GM10266 (cell line): ENCODE measurements around the gene TSPAN18.

ENCODE experiments used
- DNase-seq: peaks from one replicate; pipeline ENCODE4 v3.0.0; 2012; ENCODE audit errors: extremely low spot score
- TF ChIP-seq, protein P1 (sequence below): IDR thresholded peaks from 2 replicates; pipeline ENCODE4 v1.5.1; 2012; ENCODE audit warnings: mild to moderate bottlenecking, low read depth; ENCODE audit not compliant: control insufficient read depth, insufficient read depth; ENCODE audit errors: missing control alignments

TSPAN18 gene

DNA sequence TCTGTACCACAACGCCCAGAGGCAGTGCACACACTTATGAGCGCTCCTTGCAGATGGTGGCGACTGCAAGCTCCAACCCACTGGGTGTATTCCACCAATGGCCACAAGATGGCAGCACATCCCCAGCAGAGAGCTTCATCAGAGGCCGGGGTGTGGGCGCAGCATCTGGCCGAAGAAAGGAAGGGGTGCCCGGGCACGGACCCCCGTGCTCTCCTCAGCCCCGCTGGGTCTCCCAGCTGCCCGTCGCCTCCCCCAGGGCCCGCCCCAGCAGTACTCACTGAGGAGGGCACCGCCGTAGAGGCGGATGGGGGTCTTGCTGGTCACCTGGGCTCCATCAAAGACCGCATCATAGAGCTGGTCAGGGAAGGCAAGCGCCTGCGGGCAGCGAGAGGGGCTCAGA, 209.8 kb downstream of the TSPAN18 start:
- TF ChIP-seq, protein P1, sequence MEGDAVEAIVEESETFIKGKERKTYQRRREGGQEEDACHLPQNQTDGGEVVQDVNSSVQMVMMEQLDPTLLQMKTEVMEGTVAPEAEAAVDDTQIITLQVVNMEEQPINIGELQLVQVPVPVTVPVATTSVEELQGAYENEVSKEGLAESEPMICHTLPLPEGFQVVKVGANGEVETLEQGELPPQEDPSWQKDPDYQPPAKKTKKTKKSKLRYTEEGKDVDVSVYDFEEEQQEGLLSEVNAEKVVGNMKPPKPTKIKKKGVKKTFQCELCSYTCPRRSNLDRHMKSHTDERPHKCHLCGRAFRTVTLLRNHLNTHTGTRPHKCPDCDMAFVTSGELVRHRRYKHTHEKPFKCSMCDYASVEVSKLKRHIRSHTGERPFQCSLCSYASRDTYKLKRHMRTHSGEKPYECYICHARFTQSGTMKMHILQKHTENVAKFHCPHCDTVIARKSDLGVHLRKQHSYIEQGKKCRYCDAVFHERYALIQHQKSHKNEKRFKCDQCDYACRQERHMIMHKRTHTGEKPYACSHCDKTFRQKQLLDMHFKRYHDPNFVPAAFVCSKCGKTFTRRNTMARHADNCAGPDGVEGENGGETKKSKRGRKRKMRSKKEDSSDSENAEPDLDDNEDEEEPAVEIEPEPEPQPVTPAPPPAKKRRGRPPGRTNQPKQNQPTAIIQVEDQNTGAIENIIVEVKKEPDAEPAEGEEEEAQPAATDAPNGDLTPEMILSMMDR, result peak; percentile 91
- DNase-seq, result peak; percentile 80

DNA sequence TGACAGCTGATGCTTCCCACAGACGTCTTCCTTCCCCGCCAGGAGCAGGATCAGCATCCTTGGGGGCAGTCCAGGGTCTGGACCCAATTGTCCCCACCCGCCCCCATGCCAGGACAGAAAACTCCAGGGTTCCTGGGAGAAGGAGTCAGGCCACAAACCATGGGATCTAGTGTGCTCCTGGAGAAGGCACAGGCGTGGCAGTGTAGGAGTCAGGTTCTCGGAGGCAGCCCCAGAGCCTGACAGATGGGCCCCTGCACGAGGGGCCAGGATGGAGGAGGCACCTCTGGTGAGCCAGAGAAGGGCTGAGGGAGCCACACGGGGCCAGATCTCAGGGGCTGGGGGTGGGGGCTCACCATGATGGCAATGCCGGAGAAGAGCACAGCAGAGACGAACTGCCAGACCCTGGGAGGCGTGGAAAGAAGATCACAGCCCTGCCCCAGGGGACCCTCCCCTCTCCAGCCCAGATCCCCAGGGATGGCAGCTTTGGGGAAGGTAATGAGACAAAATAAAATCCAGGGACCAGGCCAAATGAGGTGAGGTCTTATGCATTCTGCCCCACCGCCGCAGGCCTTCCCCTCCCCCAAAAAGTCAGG, 210.3 kb downstream of the TSPAN18 start:
- TF ChIP-seq, protein P1, result no peak
- DNase-seq, result no peak

DNA sequence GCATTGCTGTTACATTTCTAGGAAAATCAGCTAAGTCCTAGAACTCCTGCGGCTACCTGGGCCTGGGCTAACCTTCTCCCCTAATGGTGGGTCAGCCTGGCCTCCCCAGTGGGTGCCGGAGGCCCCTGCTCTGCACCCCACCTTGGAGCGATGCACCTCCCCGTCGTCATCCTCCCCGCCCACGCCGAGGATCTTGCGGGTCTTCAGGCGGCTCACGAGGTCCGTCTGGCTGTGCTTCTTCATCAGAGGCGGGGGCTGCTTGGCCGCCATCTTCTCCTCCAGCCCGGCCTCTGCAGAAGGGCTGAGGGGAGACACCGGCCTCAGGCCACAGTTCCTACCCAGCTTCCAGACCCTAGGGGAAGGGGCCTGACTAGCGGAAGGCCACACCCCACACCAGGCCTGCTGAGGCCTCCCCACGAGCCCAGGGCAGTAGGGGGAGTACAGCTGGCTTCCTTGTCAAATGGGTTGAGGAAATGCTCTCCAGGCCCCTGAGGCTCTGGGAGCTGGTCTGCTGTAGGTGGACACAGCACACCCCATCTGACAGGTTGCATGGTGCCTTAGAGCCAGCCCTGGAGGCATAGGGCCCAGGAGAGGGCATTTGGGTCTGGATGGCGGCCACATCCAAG, 211.4 kb downstream of the TSPAN18 start:
- DNase-seq, result no peak
- TF ChIP-seq, protein P1, result no peak

DNA sequence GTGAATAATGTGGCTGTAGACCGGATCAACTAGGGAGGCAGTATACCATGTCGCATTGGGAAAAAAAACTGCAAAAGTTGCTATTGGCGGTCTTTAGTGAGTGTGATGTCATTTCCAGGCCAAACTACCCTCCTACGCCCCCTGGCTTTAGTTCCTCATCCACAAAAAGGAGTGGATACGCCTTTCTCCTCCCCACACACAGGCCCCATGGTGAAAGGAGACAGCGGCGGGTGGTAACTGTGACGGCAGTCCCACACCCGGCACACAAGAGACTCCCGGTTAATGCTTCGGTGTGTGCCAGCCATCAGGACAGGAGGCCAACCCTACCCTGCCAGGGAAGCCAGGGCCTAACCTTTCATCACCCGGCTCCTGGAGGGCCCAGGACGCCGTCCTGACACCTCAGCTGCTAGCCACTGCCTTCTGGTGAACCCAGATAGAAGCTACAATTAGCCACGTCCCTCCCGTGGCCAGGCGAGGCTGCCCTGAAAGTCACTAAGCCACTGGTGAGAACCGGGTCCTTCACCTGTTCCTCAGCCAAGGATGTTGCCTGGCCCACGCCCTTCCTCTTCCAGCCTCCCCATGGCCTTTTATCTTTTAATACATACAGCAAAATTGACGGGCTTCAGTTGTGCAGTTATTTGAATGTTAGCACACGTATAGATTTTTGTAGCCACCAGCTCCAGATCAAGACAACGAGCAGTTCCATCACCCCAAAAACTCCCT, 213.1 kb downstream of the TSPAN18 start:
- TF ChIP-seq, protein P1, result no peak
- no peak for DNase-seq

DNA sequence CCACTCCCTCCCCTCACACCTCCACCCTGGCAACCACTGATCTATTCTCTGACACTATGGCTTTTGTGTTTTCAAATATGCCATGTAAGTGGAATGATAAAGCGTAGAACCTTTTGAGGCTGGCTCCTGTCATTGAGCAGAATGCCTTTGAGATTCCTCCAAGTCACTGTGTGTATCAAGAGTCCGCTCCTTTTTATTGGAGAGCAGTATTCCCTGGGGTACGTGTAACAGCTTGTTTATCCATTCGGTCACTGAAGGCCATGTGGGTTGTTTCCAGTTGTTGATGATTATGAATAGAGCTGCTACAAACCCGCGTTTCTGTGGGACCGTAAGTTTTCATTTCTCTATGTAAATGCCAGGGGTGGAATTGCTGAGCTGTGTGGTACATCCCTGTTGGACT, 213.6 kb downstream of the TSPAN18 start:
- TF ChIP-seq, protein P1, result no peak
- no peak for DNase-seq

DNA sequence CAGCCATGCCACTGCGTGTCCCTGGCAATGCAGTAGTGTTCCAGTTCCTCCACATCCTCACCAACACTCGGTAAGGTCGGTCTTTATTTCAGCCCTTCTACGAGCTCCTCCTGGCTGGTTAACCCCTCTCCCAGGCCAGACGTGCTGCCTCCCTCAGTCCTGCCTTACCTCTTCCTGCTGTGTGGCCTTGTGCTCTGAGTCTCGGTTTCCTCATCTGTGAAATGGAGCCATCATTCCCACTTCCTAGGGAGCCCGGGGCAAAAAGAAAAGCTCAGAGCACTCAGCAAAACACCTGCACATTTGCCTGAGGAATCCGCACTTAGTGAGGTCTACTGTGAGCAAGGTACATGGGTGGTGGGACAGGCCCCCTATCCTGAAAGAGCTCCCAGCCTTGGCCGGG, 214.1 kb downstream of the TSPAN18 start:
- TF ChIP-seq, protein P1, result no peak
- no peak for DNase-seq
